Activated CD4-positive, alpha-beta T cell treated with anti-CD3 and anti-CD28 coated beads, Interleukin-2, amount 50 U/mL, for 1 hour (primary cell): ENCODE results near the gene RABEPK.
"Not testable (repeated sequence)": the region's sequence is repeated elsewhere in the genome, so short reads cannot be mapped to it uniquely, and the experiment has no call there.

Experiments
- DNase-seq: peaks from one replicate; pipeline ENCODE4 v3.0.0-alpha.2; 2020

RABEPK gene

GRCh38 chr9:125195591-125195990 lies 4.8 kb upstream of the RABEPK start:
- DNase-seq, result not testable (repeated sequence)

GRCh38 chr9:125202846-125203618 lies 2.7 kb downstream of the RABEPK start:
- DNase-seq, result no peak

- no peak for DNase-seq
Observed at GRCh38 chr9:125204477-125204876, 4.1 kb downstream of the RABEPK start.

GRCh38 chr9:125214186-125214585 lies 13.8 kb downstream of the RABEPK start:
- DNase-seq, result no peak

- no peak for DNase-seq
Observed at GRCh38 chr9:125218621-125219020, 18.3 kb downstream of the RABEPK start.

- DNase-seq, result not testable (repeated sequence)
Observed at GRCh38 chr9:125224858-125225257, 24.5 kb downstream of the RABEPK start.

- DNase-seq, result no peak
Observed at GRCh38 chr9:125227761-125228160, 27.4 kb downstream of the RABEPK start.

GRCh38 chr9:125233678-125234077 lies 33.3 kb downstream of the RABEPK start:
- DNase-seq, result no peak

GRCh38 chr9:125234099-125234498 lies 33.8 kb downstream of the RABEPK start:
- not testable (repeated sequence) for DNase-seq

- no peak for DNase-seq
Observed at GRCh38 chr9:125235804-125236519, 35.6 kb downstream of the RABEPK start.

- not testable (repeated sequence) for DNase-seq
Observed at GRCh38 chr9:125236520-125237159, 36.3 kb downstream of the RABEPK start.

GRCh38 chr9:125238127-125238914 lies 38.0 kb downstream of the RABEPK start:
- DNase-seq, result no peak

GRCh38 chr9:125238915-125239446 lies 38.6 kb downstream of the RABEPK start:
- no peak for DNase-seq

GRCh38 chr9:125239631-125240597 lies 39.6 kb downstream of the RABEPK start:
- no peak for DNase-seq

GRCh38 chr9:125240649-125240999 lies 40.3 kb downstream of the RABEPK start:
- peak; percentile 27 for DNase-seq

- DNase-seq, result peak; percentile 100
Observed at GRCh38 chr9:125241000-125241862, 40.9 kb downstream of the RABEPK start, which contains the start of gene HSPA5. Gene HSPA5 (minus strand): TSS chr9:125241343. CDS start chr9:125241126, 217 bp downstream.

GRCh38 chr9:125241863-125242739 lies 41.8 kb downstream of the RABEPK start:
- DNase-seq, result peak; percentile 36

GRCh38 chr9:125243792-125244260 lies 43.5 kb downstream of the RABEPK start:
- DNase-seq, result no peak

- no peak for DNase-seq
Observed at GRCh38 chr9:125246261-125246667, 45.9 kb downstream of the RABEPK start.
